H1 (cell line): Measurements from ENCODE around the gene FAM169A. TPM values are rescaled to one million over a fixed set of nuclear protein-coding genes. Genes with fewer than 3 reads are reported as not detected.

Experiments used
- CTCF ChIP-seq, 3 experiments: IDR thresholded peaks; 1 replicate in 2 of 3; 2 replicates in 1 of 3; pipeline versions ENCODE4 v1.5.1 to v1.6.1; 2011; ENCODE audit warnings: low read length in 3 of 3, mild to moderate bottlenecking in 3 of 3, inconsistent platforms in 2 of 3, low read depth in 1 of 3, moderate library complexity in 1 of 3; ENCODE audit not compliant: insufficient read depth in 1 of 3; ENCODE audit errors: control extremely low read depth in 1 of 3
- EGR1 ChIP-seq: IDR thresholded peaks from 2 replicates; pipeline ENCODE4 v1.6.1; 2011; ENCODE audit warnings: low read depth, low read length, borderline replicate concordance
- POLR2A ChIP-seq, 2 experiments: IDR thresholded peaks; 1 replicate in 1 of 2; 2 replicates in 1 of 2; pipeline ENCODE4 v1.6.1; 2011; ENCODE audit warnings: low read depth in 2 of 2, low read length in 2 of 2, mild to moderate bottlenecking in 2 of 2; ENCODE audit errors: control extremely low read depth in 1 of 2
- RFX5 ChIP-seq: IDR thresholded peaks from 2 replicates; pipeline ENCODE4 v1.6.1; 2011; ENCODE audit warnings: low read depth, low read length, improper control_type of control experiment, borderline replicate concordance
- SP2 ChIP-seq: IDR thresholded peaks from 2 replicates; pipeline ENCODE4 v1.6.1; 2012; ENCODE audit warnings: mild to moderate bottlenecking, low read length, inconsistent platforms
- SRF ChIP-seq: IDR thresholded peaks from 2 replicates; pipeline ENCODE4 v1.6.1; 2011; ENCODE audit warnings: mild to moderate bottlenecking, low read depth, low read length, moderate library complexity
- USF2 ChIP-seq: IDR thresholded peaks from 2 replicates; pipeline ENCODE4 v1.6.1; 2011; ENCODE audit warnings: low read length, improper control_type of control experiment
- polyA plus RNA-seq, 7 experiments: library from polyadenylated mRNA; depleted of rRNA in 3 of 7; stranded (reverse) in 5 of 7; unstranded in 2 of 7; fragments of >200 nt in 5 of 7; fragments of 200-250 nt in 2 of 7; gene quantifications; 1 replicate in 5 of 7; 2 replicates in 1 of 7; 4 replicates in 1 of 7; pipeline versions ENCODE4 v1.2.1 to v1.2.3, GENCODE V29; 2011 to 2013; ENCODE audit warnings: missing spikeins in 2 of 7, mixed read lengths in 2 of 7
- total RNA-seq: library from RNA; stranded (reverse); fragmentation: NEBNext Ultra II Directional; extraction: Animal tissue kit (Norgen Biotek cat#: 25700); gene quantifications from 2 replicates; pipeline ENCODE4 v1.2.1, GENCODE V29; 2021

FAM169A gene
- total and polyA plus RNA-seq, 2 of the 8 experiments (the other 6 are each of a cell fraction or from before 2014, with no cell fraction given): 12.6 to 83.1 TPM

- TF ChIP-seq USF2: no peak
- TF ChIP-seq SRF: no peak
- no peak for TF ChIP-seq SP2
- TF ChIP-seq EGR1: no peak; the same call in 1 of the 2 replicates
- no peak for TF ChIP-seq RFX5
- TF ChIP-seq CTCF (IDR thresholded peaks at IDR 0.05; ENCODE audit: control extremely low read depth in 1 of 3, insufficient read depth in 1 of 3, low read depth in 1 of 3, low read length in 3 of 3): peak in 1 of 3 experiments; percentile 16; a peak in 1 of 4 replicates
- TF ChIP-seq POLR2A (IDR thresholded peaks at IDR 0.05; ENCODE audit: control extremely low read depth in 1 of 2, low read depth in 2 of 2, low read length in 2 of 2): peak; percentile 28 to 84
These were observed at the start of gene FAM169A (continued) for GRCh38 chr5:74865804-74866595.
